ENCODE measurements around the gene NFKBIE.

Gene NFKBIE

DNA sequence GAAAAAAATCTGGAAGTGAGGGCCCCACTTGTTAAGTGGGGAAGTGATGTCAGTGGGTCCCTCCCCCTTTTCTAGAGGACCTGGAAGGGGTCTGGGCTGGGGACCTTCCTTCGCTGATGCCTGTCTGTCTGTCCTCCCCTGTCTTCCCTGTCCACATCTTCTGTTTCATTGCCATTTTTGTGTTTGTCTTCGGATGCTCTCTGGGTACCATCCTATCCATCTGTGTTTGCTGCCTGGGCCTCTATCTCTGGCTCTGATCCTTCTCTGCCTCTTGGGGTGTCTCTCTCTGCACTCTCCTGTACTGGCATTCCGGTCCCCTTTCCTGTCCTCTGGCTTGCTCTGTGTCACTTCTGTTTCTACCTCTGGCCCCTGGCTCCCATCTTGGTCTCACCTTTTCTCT lies 7.2 kb upstream of the NFKBIE start:
- DNase-seq, result no peak

GRCh38 chr6:44271914-44272313 lies 6.6 kb upstream of the NFKBIE start:
- no peak for DNase-seq

- no peak for DNase-seq
Observed at GRCh38 chr6:44271406-44271723, 6.0 kb upstream of the NFKBIE start.

DNA sequence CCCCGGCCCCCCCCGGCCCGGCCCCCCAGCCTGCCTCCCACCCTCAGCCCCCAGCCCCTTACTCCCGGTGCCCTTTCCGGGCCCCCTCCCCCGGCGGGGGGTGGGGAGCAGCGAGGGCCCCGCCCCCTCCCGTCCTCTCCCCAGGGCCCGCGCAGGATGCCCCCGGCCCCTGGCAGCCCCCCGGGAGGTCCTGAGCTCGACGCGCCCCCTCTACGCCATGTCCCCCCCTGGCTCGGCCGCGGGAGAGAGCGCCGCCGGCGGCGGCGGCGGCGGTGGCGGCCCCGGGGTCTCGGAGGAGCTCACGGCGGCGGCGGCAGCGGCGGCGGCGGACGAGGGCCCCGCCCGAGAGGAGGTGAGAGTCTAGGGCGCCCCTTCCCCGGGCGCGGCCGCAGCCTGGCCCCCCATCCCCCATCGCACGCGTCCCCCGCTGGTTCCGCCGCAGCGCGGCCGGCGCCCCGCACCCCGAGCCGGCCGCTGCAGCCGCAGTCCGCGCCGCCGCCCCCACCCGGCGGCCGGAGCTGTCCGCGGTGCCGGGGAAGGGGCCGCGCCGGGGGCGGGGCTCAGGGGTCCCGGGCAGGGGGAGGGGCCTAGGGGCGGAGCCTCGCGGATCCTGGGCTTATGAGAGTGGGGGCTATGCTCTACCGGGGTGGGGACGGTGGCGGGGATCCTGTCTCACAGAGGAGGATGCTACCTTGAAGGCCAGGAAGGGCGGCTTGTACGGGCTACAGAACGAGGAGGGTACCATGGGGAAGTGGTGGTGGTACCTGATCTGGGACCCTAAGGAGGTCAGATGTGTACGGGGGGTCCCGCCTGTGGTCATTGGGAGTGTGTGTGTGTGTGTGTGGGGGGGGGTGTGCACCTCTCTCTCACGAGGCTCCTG lies 5.4 kb upstream of the NFKBIE start:
- DNase-seq, result no peak

GRCh38 chr6:44269921-44270525 lies 4.7 kb upstream of the NFKBIE start, which contains the start of gene TMEM151B:
TMEM151B (plus strand) TSS chr6:44270450; CDS start chr6:44270743, 293 bp downstream.
- no peak for DNase-seq

GRCh38 chr6:44269178-44269920 lies 4.0 kb upstream of the NFKBIE start:
- DNase-seq, result no peak

DNA sequence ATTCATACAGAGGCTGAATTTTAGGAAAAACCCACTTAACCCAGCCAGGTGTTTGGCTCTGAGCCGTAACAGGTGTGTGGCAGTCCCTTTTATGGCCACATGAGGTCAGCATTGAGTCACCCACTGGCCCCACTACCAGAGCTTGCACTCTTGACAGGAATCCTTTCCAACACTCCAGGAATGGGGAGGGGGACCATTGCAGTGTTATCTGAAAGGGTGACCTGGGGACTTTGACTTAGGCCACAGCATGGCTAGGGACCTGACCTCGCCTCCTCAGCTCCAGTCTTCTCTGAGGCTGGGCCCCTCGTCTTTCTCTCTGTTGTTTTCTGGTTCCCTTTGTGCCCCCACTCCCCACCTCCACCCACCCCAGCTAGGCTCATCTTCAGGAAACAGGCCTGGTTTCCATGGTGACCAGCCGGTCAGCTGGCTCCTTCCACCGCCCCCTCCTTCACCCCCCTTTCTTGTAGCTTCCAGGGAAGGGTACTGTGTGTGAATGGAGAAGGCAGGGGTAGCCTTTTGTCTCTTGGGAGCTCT lies 2.8 kb upstream of the NFKBIE start:
- DNase-seq, result peak; percentile 75

DNA sequence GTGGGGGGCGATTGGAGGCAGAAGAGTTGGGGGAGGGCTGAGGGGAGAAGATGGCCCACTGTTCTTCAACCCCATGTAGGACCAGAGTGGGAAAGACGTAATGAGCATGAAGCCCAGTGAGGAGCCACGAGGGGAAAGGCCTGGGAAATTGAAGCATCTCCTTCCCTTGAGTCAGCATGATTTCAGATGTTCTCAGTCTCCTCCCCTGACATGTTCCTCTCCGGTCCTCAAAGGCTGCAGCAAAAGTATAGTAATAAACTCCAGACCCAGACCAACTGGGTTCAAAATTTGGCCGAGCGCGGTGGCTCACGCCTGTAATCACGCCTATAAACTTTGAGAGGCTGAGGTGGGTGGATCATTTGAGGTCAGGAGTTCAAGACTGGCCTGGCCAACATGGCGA lies 1.9 kb upstream of the NFKBIE start:
- no peak for DNase-seq

DNA sequence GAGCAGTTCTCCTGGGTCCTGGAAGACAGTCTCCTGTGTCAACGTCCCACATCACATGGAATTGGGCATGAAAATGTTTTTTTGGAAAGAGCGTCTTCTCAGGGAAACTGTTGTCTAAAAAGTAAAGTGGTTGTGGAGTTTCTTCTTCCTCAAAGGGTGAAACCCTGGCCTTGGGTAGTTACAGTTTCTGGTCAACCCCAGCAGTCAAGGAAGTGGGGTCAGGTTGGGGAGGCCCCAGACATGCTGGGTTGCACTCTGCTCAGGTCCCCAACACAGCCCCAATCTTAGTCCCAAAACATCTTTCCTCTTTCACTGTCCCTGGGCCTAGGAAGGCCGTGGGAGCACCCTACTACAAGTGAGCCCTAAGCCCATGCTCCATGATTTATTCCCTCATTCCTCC lies 996 bp upstream of the NFKBIE start:
- DNase-seq, result no peak

DNA sequence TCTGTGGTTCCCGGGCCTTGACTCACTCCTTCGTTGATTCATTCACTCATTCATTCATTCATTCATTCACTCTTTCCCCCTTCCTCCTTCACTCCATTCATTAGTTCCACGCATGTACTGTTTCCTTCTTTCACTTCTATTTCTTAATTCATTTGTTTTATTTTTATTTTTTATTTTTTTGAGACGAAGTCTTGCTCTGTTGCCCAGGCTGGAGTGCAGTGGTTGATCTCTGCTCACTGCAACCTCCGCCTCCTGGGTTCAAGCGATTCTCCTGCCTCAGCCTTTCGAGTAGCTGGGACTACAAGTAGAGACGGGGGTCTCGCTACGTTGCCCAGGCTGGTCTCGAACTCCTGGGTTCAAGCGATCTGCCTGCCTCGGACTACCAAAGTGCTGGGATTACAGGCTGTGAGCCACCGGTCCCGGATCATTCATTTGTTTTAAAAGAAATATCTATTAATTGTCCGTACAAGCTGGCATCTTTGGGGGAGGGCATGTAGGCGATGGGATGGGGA lies 427 bp upstream of the NFKBIE start:
- DNase-seq, result no peak

- DNase-seq, result peak; percentile 50
Observed at GRCh38 chr6:44264154-44265006, 971 bp downstream of the NFKBIE start.

DNA sequence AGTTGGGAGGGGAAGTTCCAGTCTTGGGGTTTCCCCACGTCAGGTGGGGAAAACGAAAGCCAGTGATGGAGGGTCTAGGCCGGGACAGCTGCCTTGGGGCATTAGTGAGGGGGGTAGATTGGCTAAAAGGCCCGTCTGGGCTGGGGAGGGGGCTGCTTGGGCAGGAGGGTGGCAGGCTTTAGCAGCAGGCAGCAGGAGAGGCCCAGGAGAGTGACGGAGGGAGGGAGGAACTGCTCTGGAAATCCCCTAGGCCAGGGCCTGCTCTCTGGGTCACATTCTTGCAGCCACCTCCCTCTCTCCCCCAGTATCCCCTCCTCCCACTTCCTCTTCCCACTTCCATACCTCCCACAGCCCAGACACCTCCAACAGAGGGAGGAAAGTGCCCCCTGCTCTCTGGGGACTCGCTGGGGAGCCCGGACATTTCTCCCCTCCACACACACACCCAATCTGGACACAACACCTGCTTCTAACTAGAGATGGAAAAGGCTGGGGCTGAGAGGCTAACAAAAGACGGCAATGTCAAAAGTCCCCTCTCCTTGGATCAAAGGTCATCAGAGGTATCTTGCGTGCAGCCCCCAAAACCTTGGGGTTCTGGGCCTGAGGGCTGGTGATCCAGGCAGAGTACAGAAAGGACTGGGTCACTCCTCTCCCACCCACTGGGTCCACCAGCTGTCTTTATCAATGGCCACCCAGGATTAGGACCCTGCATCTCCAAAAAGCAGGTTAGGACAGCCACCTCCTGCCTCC lies 1.8 kb downstream of the NFKBIE start:
- no peak for DNase-seq

- no peak for DNase-seq
Observed at GRCh38 chr6:44262467-44263353, 2.6 kb downstream of the NFKBIE start.

DNA sequence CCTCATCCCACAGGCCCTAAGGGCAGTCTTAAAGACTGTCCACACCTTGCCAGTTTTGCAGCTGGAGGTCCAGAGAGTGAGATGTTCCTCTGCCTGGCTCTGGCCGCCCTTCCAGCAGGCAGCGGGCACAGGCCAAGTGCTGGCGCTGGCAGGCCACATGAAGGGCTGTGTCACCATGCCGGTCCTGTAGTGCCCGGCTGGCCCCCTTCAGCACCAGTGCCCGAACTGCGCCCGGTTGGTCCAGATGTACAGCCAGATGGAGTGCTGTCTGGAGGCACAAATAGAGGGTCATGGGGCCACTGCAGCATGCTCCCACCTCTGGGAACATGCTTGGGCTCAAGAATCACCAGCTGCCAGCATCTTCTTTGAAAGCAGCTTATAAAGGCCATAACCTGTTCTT lies 3.8 kb downstream of the NFKBIE start:
- DNase-seq, result no peak

DNA sequence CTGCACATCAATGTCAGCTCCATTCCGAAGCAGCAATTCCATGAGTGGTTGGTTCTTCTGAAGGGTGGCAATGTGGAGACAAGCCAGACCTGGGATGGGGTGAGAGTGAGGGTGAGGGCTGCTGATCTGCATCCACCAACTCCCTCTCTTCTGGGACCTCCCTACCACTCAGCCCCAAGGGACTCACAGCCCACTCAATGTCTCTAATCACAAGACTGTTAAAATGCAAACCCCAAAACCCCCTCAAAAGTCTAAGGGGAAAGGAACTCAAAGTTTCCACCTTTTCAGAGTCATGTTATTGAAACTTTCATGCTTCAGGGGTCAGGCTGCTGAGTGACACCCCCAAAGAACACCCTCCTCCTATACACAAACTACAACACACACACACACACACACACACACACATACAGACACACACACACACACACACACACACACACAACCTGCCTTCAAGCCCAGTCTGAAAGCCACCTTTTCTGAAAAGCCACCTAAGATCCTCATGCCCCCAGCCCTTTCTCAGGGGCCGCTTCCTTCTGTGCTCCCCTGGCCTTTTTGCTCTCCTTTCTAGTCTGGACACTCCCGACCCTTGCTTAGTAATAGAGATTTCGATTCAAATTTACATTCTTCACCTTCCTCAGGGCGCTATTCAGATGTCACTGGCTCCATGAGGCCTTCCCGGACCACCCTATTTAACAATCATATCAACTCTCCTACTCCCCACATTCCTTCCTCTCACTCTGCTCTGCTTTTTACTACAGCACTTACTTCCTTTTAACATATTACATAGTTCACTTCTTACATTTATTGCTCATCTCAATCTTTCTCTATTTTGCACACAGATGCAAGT lies 4.7 kb downstream of the NFKBIE start:
- no peak for DNase-seq

GRCh38 chr6:44260011-44260410 lies 5.3 kb downstream of the NFKBIE start:
- no peak for DNase-seq

- DNase-seq, result no peak
Observed at GRCh38 chr6:44258921-44259320, 6.4 kb downstream of the NFKBIE start.

GRCh38 chr6:44258325-44258863 lies 7.0 kb downstream of the NFKBIE start:
- no peak for DNase-seq

DNA sequence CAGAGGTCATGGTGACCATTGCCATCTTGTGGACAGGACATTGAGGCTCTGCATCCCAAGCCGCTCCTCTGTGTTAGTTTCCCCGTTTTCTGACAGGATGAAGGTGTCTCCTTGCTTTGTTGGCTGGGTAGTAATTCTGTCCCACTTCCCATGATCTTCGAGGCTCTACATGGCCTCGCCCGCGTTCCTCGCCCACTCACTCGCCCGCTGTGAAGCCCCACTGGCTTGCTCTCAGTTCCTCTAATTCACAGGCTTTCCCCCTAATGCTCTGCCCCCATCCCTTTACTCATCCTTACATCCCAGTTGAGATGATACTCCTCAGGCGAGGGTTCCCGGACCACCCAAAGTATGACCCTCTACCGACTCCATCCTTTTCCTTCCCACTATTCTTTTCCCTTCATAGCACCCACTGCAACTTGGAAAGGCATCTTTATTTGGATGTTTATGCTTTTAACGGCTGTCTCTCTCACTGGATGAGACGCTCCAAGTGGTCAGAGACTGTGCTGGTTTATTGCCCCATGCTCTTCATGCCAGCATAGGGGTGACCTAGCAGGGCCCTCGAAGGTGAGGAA lies 7.5 kb downstream of the NFKBIE start:
- no peak for DNase-seq

Measured in femur (tissue), 1 donor.